Measurements from ENCODE around the gene LTBP1.

The LTBP1 gene

GRCh38 chr2:33277002-33277426 is 330.3 kb downstream of the LTBP1 start:
- DNase-seq = no peak

DNA sequence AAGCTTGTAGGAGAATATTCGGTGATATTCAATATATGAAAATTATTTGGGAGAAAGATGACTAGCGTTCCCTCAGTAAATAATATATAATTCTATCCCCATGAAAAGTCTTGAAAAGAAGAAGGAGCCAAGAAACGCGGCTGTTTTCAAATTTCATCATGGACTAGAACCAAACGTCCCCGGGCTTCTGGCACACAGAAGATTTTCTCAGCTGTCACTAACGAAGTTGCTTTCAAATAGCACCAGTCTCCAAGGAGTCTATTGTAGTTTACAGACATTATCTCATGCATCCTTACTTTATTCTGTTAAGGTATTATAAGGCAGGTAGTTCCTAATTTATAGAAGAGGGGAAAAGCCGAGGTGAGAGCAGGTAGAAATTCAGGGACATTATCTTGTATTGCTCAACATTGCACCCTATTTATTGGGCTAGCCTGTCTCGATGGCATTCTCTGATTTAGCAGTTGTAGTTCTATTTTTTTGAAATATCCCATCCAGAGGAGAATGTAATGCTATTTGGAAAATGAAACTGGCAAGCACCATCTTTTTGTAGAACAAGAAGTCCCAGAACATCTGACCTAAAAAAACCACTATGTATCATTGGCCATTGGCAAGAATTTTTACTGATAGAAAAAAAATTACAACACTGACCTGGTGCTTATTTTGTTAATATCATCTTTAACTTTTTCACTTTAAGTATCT is 331.6 kb downstream of the LTBP1 start:
- no peak for DNase-seq

- DNase-seq = no peak
These were observed 337.5 kb downstream of the LTBP1 start for GRCh38 chr2:33284287-33284686.

DNA sequence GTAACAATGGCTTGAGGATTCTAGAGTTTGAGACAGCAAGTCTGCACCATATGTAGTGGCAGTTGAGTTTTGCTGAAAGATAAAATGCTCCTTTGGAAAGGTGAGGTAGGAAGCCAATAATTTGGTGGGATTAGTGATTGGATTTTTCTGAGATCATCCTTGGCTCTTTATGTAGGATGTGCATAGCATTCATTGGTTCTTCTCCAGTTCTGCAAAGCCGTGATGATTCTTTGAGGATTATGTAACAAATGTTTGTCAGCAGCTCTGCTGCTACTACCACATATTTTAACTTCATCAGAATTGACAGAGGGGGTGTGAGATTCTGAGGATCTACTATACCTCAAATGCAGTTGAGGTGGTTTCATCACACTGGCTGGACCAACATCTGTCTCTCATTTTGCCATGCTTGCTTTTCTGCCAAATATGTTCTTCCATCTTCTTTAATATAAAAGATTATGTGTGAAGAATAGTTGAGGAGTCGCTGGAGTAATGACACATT is 340.8 kb downstream of the LTBP1 start:
- DNase-seq = no peak

GRCh38 chr2:33288011-33288410 is 341.3 kb downstream of the LTBP1 start:
- no peak for DNase-seq

DNA sequence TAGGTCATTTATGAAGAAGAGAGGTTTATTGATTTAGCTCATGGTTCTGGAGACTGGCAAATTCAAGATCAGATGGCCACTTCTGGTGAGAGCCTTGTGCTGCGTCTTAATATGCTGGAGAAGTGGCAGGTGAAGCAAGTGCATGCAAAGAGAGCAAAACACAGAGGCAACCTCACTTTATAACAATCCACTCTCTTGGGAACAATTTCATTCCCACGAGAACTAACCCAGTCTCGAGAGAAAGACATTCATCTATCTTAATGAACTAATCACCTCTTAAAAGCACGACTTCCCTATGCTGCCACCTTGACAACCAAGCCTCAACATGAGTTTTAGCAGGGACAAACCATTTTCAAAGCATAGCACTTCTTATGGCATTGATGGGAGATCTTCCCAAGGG is 343.2 kb downstream of the LTBP1 start:
- DNase-seq = no peak

DNA sequence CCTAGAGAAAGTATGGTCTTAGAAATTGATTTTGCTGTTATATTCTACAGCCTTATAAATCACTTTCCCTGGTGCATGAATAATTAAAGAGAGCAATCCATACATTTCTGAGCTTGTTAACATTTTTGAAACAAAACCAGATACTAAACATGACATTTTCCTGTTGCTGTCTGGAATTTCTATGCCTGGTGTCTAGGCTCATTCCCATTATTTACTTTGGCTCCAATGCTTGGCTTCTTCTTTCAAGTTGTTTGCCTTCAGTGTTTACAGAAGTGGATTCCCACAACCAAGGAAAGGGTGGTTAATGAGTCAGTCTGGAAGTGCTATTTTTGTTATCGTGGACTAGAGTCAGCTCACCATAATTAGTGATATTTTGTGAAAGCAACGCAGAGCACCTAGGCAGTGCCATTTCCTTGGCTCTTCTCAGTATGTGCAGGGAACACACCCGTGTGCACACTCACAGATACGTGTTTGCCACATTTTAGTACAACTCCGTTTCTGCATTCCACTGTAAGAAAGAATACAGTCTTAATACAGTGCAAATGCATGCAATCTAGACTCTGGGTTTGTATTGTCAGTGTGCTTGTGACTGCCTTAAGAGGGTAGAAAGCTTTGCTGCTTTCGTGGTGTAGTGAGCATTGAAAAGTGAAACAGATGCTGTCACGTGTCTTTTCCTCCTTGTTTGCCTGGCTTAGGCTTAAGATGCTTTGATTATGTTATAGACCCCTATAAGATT is 344.7 kb downstream of the LTBP1 start:
- DNase-seq = no peak

DNA sequence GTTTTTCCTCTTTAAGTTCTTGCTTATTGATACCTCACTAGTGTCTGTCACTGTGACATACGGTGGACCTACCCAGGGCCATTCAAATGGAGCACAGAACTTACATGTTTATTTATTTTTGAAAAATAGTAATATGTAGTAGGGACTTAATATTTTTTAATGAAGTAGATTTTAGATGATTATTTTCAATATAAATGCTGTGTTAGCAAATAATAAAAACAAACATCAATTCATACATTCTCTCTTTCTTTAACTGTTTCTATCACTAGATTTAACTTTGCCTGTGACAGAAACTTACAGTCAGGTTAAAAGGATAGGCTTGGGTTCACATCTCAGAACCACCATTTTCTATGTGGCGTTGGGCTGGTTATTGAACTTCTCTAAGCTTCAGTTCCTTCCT is 345.3 kb downstream of the LTBP1 start:
- no peak for DNase-seq

DNA sequence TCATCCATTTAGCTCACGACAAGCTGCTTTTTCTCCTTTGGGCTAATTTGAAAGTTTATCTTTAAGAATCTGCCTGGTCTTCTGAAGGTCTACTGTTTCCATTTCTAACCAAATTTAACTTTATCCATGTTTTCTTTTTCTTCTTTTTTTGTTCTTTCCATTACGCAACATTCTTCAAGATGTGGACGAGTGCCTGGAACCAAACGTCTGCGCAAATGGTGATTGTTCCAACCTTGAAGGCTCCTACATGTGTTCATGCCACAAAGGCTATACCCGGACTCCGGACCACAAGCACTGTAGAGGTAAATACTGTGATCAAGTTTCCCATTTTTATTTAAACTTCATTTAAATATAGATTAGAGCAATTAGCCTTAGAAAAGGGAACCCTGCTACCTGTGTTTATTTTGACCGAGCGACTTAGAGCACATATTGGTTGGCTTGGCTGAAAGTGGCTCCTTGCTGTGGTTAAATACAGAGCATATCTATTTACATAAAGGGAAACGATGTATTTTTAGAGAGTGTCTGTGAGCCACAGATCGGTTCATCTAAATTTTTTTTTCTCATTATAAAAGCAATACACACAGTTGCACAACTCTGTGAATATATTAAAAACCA is 346.3 kb downstream of the LTBP1 start:
- DNase-seq = no peak

DNA sequence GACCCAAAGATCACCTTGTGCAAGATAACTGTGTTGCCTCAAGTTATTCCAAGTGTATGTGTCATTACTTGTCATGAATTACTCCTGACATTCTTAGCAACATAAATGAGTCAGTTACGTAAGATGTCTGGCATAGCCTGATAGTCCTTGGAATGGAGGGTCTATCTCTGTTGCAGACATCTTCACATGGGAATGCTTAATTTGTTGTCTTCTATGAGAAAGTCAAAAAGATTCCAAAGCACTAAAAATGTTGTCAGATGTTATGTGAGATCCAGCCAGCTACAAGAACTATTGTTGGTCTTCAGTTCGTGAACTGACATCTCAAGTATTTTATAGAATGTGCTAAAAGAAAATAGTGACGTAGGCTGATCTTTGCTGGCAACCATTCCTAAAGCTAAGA is 351.5 kb downstream of the LTBP1 start:
- DNase-seq = no peak

- no peak for DNase-seq
These were observed 354.6 kb downstream of the LTBP1 start for GRCh38 chr2:33301355-33301754.

DNA sequence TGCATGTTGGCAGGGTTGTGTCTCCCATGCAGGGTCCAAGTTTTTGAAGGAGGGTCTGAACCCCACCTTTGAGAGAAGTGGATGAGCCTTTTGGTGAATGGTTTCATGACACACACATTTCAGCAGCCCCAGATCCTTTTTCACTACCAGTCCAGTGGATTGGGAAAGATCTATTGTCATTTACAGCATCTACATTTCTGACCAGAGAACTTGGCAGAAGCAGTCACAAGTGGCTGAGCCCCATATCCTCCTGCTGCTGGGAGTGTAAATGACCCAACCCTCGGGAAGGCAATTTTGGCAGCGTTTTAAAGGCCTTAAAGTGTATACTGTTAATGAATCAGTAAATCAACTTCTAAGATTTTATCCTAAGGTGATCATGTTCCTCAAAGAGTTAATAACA is 355.6 kb downstream of the LTBP1 start:
- no peak for DNase-seq

DNA sequence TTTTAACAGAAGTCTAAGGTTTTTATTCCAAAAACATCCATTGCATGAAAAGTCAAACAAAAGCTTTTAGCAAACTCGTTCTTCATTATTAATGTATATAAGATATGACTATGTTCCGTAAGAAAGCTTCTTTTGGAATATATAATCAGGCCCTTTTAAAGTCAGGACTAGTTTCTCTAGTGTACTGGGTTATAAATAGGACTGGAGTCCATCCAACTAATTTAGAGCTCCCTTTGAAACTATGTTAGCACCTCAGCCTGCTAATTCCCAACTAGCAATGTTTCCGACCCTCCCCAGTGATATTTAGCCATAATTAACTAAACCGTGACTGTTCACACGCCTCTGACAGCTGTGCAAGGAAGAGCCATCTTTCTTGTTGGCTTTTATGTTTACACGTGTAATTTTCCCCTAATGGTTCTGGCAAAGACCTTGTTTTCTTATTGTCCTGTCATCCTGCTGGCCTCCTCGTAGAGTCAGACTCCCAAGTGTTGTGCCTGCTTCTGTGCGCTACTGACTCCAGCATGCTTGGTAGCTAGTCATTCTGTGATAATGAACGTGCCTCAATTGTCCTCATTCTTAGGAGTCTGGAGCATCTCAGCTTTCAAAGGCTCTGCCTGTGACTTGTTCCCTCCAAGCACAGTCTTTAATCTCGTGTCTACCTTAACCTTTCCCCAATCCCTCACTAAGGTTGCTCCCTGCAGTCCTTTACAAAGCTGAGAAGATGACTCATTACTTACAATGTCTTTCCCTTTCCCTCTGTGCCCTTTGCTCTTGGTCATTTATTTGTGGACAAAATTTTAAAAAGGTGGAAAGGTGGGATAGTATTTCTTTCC is 357.5 kb downstream of the LTBP1 start:
- DNase-seq = no peak

DNA sequence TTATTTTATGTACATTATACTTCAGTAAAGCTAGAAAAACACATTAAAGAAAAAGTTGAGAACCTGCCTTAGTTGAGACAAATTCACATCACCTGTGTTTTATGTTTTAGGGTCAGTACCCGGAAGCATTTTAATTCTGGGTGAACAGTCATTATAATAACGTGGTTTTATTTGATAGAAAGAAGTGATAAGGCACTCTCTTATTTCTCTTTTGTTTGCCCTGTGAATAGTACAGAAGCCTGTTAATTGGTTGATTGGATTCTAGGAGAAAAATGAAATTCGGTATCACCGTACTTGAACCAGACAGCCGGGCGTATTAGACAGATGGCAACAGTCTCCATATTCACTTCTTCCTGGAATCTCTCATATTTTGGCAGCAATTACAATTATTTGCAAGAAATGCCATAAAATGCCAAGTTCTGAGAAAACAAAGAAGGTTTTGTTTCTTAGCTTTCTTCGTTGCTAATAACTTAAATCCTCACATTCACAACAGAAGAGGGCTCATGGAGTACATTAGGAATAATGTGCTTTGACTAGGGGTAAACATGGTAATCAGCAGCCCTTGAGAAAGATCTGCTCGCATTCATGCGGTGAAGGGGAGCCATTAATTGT is 361.0 kb downstream of the LTBP1 start:
- DNase-seq = no peak

DNA sequence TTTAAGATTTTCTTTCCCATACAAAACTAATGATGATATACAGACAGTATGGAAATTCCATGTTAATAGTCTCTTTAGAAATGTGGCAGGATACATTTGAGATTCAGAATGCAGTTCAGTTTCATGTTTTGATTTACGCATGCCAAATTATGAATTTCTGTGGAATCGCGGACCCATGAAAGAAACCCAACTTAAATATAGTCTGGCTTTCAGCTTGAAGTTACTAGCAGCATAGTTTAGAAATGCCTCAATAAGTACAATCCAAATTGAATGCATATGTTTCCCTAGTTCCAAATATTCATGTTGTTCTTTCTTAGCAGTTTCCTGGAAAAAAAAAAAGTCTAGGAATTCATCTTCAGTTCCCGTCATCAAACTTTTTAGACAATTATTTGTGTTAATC is 365.6 kb downstream of the LTBP1 start:
- no peak for DNase-seq

DNA sequence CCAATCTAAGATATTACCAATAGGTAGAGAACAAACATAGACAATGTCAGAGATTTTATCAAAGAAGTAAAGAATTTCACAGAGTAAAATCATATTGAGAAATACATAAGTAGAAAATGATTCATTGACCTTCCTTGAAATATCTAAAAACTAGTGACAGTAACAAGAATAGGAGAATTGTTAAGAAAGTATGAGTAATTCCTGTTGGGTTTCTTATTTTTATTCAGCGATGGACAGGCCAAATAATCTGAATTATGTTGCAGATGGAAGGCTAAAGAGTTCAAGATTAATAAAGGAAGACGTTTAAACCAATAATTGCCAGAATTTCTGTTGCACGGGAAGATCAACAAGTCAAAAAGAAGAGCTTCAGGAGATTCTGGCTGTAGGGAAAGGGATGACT is 366.3 kb downstream of the LTBP1 start:
- DNase-seq = no peak

DNA sequence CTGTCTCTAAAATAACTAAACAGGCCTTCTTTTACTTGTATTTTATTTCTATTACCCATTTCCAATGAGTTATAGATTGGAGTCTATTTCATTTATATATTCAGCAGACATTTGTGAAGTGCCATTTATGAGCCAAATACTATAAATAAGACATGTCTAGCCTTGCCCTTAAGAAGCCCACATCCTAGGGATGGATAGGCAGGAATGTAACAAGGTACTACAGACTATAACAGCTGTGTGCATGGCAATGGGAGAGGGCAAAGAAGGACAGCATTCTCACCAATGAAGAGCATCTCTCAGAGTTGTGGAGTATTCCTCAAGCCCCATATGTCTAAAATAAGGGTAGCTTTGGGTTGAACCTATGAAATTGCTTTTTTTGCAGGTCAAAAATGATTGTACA is 367.8 kb downstream of the LTBP1 start:
- DNase-seq = no peak

DNA sequence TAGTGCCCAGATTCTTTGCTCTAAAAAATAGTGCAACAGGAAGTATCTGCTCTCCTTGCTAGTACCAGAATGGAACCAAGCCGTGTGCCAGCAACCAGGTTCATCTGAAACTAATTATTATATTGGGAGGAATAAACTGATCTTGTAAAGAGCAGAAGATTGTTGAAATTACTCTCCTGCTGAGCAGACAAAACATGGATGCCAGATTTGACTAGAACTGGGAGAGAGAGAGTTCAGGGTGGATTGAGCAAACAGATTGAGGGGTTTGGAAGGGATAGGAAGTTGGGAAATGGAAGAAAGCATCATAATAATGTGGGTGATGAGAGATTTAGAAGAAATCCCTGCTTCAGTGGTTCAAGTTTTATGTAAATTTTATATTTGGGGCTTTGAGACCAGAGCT is 369.6 kb downstream of the LTBP1 start:
- no peak for DNase-seq

DNA sequence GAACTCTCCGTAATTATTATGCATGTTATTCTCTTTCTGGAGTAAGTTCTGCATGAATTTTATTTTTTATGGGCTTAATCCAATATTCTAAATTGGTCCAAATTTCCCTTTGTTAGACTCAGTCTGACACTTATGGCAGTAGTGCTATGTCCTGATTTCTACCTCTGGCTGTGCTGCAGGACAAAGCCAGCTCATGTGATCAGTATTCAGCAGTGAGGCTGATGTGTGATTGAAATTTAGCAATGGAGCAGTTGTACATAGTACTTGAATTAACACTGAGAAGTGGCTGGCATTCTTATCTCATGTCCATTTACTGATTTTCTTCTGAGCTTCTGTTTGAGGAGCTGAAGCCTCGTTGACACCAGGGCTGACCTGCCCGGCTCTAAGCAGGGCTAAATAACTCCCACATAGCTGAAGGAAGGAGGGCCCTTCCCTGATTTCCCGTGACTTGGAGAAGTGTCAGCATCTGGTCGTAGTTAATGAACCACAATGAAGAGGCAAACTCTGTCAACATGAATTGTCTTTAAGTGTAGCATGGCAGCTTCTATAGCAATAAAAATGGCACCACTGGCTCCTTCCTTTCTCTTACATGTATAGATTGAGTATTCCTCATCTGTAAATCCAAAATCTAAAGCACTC is 370.7 kb downstream of the LTBP1 start:
- no peak for DNase-seq

GRCh38 chr2:33318456-33318855 is 371.7 kb downstream of the LTBP1 start:
- DNase-seq = no peak

DNA sequence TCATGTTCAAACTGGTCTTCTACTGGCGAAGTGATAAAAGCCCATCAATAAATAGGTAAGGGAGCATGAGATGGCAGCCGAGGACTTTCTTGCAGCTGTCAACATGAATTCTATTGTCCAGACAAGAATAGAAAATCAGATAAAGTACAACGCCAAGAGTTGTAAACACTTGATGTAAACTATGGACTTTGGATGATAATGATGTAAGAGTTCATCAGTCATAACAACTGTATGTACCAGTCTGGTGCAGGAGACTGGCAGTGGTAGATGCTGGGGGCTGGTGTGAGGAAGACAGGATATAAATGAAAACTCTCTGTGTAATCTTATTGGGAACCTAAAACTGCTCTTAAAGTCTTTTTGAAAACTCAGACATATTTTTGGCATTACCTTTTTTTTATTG is 373.8 kb downstream of the LTBP1 start:
- DNase-seq = no peak

GRCh38 chr2:33321236-33321771 is 374.6 kb downstream of the LTBP1 start:
- no peak for DNase-seq

Data from CD4-positive, alpha-beta T cell treated with Interleukin-17A for 1 hour (primary cell).